Amniotic stem cell (primary cell): Measurements from ENCODE around the gene CADPS2.
"Not testable (repeated sequence)": the region's sequence is repeated elsewhere in the genome, so short reads cannot be mapped to it uniquely, and the experiment has no call there.

ENCODE experiments used
- DNase-seq: peaks from one replicate; lab custom pipeline; 2025; lab: John Stamatoyannopoulos, UW

Gene CADPS2

DNA sequence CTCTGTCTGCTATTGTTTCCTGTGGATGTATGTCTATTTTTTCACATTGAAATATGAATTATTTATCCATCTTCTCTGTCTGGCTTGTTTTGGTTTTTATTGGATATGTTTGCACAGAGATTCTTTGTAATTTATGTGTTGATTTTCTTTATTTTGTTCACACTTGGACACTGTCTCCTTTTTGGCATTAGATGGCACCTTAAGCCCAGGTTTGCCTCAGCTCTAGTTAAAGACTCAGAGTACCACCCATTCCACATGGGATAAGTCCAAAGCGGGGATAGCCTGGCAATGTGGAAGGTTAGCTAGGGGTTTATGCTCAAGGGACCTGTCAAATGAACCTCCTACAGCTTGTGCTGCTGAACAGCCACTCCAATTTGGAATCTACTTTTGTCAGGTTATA lies 595.8 kb downstream of the CADPS2 start:
- no peak for DNase-seq

DNA sequence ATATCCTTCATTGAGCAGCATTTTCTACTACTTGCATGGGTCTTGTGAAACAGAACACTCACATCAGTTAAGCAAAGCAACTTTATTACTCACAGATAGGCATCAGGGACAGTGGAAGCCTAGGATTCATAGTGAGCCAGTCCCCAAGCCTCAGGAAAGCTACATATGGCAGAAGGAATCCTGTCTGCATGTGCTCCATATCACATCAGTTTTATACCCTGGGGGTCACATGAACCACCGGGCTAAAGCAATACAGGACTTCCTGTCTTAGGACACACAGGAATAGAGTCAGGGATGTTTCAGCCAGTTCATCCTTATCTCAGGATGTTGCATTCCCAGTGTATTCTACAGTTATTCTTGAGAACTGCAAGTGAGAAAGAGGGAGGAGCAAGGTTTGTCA lies 596.8 kb downstream of the CADPS2 start:
- DNase-seq = no peak

DNA sequence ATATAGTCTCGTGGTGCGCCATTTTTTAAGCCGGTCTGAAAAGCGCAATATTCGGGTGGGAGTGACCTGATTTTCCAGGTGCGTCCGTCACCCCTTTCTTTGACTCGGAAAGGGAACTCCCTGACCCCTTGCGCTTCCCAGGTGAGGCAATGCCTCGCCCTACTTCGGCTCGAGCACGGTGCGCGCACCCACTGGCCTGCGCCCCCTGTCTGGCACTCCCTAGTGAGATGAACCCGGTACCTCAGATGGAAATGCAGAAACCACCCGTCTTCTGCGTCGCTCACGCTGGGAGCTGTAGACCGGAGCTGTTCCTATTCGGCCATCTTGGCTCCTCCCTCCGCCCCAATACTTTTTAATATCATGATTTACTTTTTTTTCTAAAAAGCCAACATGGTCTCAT lies 601.7 kb downstream of the CADPS2 start:
- DNase-seq = not testable (repeated sequence)

DNA sequence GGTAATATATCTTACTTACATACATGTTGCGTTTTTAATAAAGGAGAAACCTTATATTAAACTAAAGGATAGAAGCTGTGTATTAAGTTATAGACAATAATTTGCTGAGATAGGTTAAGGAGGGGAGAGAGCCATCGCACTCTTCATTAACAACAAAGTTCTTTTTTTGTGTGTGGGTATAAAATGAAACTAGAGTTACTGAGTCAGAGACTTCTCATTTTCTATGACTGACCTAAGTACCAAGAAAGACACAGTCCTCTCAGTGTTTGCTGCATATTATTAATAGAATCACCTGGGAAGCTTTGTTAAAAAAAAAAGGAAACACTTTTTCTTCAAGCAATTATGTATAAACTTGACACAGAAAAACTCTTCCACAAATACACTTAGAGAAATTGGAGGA lies 613.1 kb downstream of the CADPS2 start:
- no peak for DNase-seq

DNA sequence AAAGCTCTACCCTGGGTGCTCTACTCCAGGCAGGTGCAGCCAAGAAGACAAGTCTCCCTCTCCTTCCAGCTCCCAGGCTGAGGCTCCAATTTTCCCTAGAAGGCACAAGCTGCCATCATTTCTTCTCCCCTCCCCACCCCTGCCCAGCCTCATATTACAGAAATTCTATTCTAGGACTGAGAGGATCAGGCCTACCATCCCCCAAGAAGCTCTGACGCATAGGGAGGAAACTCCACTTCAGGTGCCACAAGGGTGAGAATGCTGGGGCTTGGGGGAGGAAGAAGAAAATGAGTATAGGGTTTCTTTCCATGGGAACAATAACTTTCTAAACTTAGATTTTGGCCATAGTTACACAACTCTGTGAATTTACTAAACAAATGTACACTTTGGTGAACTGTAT lies 617.0 kb downstream of the CADPS2 start:
- DNase-seq = no peak
